Activated CD8-positive, alpha-beta T cell treated with anti-CD3 and anti-CD28 coated beads, Interleukin-2, amount 10 ng/mL, durations not matched to agents 7 days and 5 days (primary cell): ENCODE measurements around the gene HOXA9. TPM values are rescaled to one million over a fixed set of nuclear protein-coding genes. Genes with fewer than 3 reads are reported as not detected.
A peak's percentile ranks its signal among the peaks of the same experiment; 100 is the strongest.

ENCODE experiments used
- ATAC-seq: fragments of 150-1000 bp; cut with Tn5 transposase; one replicate; pipeline ENCODE4 v1.10.0; 2021; ENCODE audit warnings: moderate library complexity
- CTCF ChIA-PET: fragments of 350-600 bp; sonication (Branson Sonifier 250); formaldehyde crosslinking; loops from one replicate; lab custom pipeline; 2021; ENCODE audit warnings: antibody characterized with exemption; lab: Charles Lee
- POLR2A ChIA-PET: fragments of 350-600 bp; sonication (Branson Sonifier 250); formaldehyde crosslinking; loops from one replicate; lab custom pipeline; 2021; ENCODE audit warnings: antibody characterized with exemption; lab: Charles Lee
- DNase-seq: peaks from one replicate; pipeline ENCODE4 v3.0.0-alpha.2; 2020
- H3K27ac Mint-ChIP-seq: one replicate; pipeline ENCODE4 v1.8.0; 2021; ENCODE audit warnings: mild to moderate bottlenecking, mixed read lengths
- H3K27me3 Mint-ChIP-seq: one replicate; pipeline ENCODE4 v1.8.0; 2021; ENCODE audit warnings: low read depth, mixed read lengths
- H3K36me3 Mint-ChIP-seq: one replicate; pipeline ENCODE4 v1.8.0; 2021; ENCODE audit warnings: low read depth, mixed read lengths
- H3K4me1 Mint-ChIP-seq: one replicate; pipeline ENCODE4 v1.8.0; 2021; ENCODE audit warnings: low read depth, mixed read lengths
- H3K4me3 Mint-ChIP-seq: one replicate; pipeline ENCODE4 v1.8.0; 2021; ENCODE audit warnings: mild to moderate bottlenecking, mixed read lengths
- H3K9me3 Mint-ChIP-seq: one replicate; pipeline ENCODE4 v1.8.0; 2022; ENCODE audit warnings: mixed read lengths; ENCODE audit not compliant: insufficient read depth
- total RNA-seq, 2 experiments: library from RNA; stranded (reverse); gene quantifications; one replicate each; pipeline ENCODE4 v1.2.3, GENCODE V29; 2021

HOXA9 gene
- total RNA-seq = not detected

DNA sequence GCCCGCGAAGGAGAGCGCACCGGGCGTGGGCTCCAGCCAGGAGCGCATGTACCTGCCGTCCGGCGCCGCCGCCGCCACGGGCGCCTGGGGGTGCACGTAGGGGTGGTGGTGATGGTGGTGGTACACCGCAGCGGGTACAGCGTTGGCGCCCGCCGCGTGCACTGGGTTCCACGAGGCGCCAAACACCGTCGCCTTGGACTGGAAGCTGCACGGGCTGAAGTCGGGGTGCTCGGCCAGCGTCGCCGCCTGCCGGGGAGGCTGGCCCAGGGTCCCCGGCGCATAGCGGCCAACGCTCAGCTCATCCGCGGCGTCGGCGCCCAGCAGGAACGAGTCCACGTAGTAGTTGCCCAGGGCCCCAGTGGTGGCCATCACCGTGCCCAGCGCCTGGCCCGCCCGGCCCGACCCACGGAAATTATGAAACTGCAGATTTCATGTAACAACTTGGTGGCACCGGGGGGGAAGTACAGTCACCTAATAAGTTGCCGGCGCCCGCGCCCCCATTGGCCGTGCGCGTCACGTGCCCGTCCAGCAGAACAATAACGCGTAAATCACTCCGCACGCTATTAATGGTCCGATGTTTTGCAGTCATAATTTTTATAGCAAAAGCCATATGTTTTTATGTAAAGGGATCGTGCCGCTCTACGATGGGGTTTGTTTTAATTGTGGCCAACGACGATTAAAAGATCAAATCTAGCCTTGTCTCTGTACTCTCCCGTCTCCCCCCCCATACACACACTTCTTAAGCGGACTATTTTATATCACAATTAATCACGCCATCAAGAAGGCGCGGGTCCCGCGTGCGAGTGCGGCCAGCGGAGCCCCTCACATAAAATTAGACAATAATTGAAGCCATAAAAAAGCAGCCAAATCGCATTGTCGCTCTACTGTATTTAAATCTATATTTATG is at the start of gene HOXA9:
Gene HOXA9 (minus strand): TSS at position 449 of the 907 bp plus-strand sequence. CDS start 80 bp downstream, at position 369.
- H3K4me3 Mint-ChIP-seq = peak within 1 kb of the TSS; percentile 51
- DNase-seq (no peak), ATAC-seq (no peak)
- peaks cover 72% of the 10 kb centered on the region for H3K27me3 Mint-ChIP-seq
- H3K36me3 Mint-ChIP-seq = peaks cover 8% of the 10 kb centered on the region
- H3K4me1 Mint-ChIP-seq = peaks cover 11% of the 10 kb centered on the region
- ChIA-PET POLR2A (no interaction called here), CTCF (interaction anchor here (0.9 to 1.1 kb wide), 2 partner anchors 15 to 31 kb away, joined by 3 read pairs; no protein-coding TSS in a partner anchor)
- H3K9me3 Mint-ChIP-seq = no peaks in the 10 kb centered on the region
- peak within 1 kb of the TSS; percentile 84 for H3K27ac Mint-ChIP-seq

DNA sequence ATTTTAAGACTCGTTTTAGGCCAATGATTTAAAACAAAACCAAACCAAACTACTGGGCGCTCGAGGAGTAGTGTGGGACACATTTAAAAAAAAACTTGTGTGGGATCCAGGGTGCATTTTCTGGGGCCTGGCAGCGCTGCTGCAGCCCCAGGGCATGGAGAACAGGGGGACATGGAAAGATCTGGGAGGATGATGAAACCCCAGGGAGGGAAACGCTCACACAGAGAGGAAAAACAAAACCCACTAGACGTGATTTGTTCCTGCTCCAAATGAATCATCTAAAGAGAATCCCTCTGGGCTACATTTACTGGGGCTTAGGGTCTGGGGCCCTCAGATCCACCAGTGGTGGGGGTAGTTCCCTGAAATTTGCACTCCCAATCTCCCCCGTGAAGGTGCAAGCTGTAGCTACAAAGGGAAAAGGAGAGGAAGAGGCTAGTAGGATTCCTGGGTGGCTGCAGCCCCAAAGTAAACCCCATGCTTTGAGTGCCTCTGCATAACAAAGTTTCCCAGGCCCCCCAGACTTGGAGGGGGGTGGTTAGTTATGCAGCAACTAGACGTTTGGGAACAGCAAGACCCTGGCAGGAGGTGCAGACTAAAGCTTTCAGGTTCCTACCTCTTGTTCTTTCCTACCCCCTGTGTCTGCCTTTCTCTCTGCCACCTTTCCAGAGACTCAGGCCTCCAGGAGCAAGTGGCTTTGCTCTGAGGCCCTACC is 49.1 kb upstream of the HOXA9 start:
- POLR2A ChIA-PET = no interaction called here
- Mint-ChIP-seq H3K4me1 (peaks cover 5% of the 10 kb centered on the region), H3K36me3 (no peaks in the 10 kb centered on the region), H3K27ac (no peak overlapping the region), H3K4me3 (no peak overlapping the region), H3K9me3 (no peaks in the 10 kb centered on the region), H3K27me3 (peaks cover 76% of the 10 kb centered on the region)
- CTCF ChIA-PET = interaction anchor here (1.3 kb wide), 1 partner anchor 18 kb away, joined by 5 read pairs; no protein-coding TSS in a partner anchor
- ATAC-seq (no peak), DNase-seq (no peak)

GRCh38 chr7:27213433-27214238 is 48.3 kb upstream of the HOXA9 start:
- H3K27me3 Mint-ChIP-seq = peaks cover 73% of the 10 kb centered on the region
- no peak overlapping the region for H3K27ac Mint-ChIP-seq
- H3K4me1 Mint-ChIP-seq = peaks cover 5% of the 10 kb centered on the region
- no peak for ATAC-seq
- H3K4me3 Mint-ChIP-seq = no peak overlapping the region
- no peaks in the 10 kb centered on the region for H3K9me3 Mint-ChIP-seq
- no peaks in the 10 kb centered on the region for H3K36me3 Mint-ChIP-seq
- CTCF ChIA-PET = interaction anchor here (1.3 kb wide), 1 partner anchor 18 kb away, joined by 5 read pairs; no protein-coding TSS in a partner anchor
- no peak for DNase-seq
- POLR2A ChIA-PET = no interaction called here

DNA sequence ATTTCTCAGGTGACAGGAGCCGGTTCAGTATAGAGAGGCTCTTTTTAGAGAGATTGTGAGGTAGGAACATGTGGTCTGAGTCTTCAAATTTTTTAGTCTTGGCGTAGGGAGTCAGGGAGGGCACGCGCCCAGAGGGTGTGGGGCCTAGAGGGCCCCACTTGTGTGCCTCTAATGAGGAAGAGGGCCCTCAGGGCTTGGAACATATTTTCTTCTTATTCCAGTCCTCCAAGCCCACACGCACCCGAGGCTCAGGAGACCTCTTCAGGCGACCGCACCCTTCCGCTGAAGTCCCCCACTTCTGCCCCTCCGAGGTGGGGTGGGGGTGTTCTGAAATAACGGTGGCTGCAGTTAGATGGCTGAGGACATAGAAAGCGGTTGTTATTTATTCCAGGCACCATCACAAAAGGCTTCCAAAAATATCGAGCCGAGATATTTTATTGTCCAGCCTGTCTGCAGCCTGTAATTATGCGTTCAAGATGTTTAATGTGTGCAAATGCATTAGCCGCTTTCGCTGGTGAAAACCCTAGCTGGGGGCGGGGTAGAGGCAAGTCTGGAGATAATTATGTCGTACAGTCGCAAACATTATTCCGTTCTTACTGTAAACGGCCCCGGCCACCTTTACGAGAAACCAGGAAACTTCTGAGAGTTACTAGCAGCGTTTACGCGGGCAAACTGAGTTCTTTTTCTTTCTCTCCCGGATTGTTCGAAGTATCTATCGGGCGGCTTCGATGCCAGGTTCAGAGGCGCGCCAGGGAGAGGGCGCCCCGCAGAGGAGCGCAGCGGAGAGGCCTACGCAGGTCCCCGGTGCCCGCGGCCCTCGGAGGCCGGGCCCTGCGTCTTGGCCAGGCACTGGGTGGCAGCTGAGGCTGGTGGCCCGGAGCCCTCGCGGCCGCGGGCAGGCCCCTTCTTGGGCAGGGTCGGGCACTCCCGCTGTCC is 47.4 kb upstream of the HOXA9 start:
- ATAC-seq (no peak), DNase-seq (no peak)
- Mint-ChIP-seq H3K27me3 (peaks cover 78% of the 10 kb centered on the region), H3K4me1 (peaks cover 5% of the 10 kb centered on the region), H3K36me3 (no peaks in the 10 kb centered on the region), H3K9me3 (no peaks in the 10 kb centered on the region), H3K27ac (no peak overlapping the region), H3K4me3 (no peak overlapping the region)
- ChIA-PET POLR2A (no interaction called here), CTCF (interaction anchor here (1.1 kb wide), 1 partner anchor 8 kb away, joined by 3 read pairs; no protein-coding TSS in a partner anchor)

GRCh38 chr7:27211764-27212204 is 46.4 kb upstream of the HOXA9 start:
- Mint-ChIP-seq H3K4me3 (no peak overlapping the region), H3K36me3 (no peaks in the 10 kb centered on the region), H3K9me3 (no peaks in the 10 kb centered on the region), H3K4me1 (peaks cover 5% of the 10 kb centered on the region), H3K27me3 (peaks cover 80% of the 10 kb centered on the region), H3K27ac (no peak overlapping the region)
- ChIA-PET CTCF (interaction anchor here (0.8 to 2.5 kb wide), 9 partner anchors 9 to 35 kb away, joined by 3 to 21 read pairs (median 4); no protein-coding TSS in a partner anchor), POLR2A (interaction anchor here (0.7 kb wide), 1 partner anchor 9 kb away, joined by 3 read pairs; no protein-coding TSS in a partner anchor)
- ATAC-seq = no peak
- DNase-seq = no peak

GRCh38 chr7:27211084-27211446 is 45.7 kb upstream of the HOXA9 start:
- H3K36me3 Mint-ChIP-seq = no peaks in the 10 kb centered on the region
- DNase-seq (no peak), ATAC-seq (no peak)
- peaks cover 82% of the 10 kb centered on the region for H3K27me3 Mint-ChIP-seq
- no peak overlapping the region for H3K4me3 Mint-ChIP-seq
- H3K4me1 Mint-ChIP-seq = peaks cover 6% of the 10 kb centered on the region
- H3K27ac Mint-ChIP-seq = no peak overlapping the region
- no peaks in the 10 kb centered on the region for H3K9me3 Mint-ChIP-seq
- POLR2A ChIA-PET = interaction anchor here (0.7 kb wide), 1 partner anchor 10 kb away, joined by 3 read pairs; no protein-coding TSS in a partner anchor
- CTCF ChIA-PET = interaction anchor here (0.6 to 2.5 kb wide), 18 partner anchors 9 to 714 kb away, joined by 3 to 21 read pairs (median 4); partner anchors contain the start of gene EVX1

DNA sequence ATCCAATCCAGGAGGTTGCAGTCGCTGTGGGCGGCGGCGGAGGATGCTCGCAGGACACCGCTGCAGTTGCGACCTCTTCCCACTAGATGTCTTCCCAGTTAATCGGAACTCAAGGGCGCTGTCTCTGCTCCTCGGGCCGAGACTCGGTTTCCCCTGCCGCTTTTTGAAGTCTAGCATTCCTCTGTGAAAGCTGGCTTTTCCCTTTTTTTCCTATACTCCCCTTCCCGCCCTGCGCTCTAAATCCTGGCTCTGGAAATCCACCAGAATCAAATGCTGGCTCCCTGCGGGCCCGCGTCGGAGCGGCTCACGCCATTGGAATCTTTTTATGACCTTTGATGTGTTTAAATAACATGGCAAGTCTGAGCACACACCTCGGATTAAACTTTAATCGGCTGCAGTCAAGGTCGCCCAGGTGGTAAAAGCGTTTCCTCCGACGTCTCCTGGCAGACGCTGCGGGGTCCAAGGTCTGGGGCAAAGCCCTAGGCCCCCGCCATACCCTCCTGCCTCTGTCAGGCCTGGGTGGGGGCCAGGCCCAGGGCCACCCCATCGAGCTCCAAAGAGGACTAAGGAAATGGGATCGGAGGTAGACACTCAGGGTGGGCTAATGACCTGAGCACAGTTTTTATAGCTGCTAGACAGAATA is 45.2 kb upstream of the HOXA9 start:
- Mint-ChIP-seq H3K4me1 (peaks cover 9% of the 10 kb centered on the region), H3K27ac (no peak overlapping the region), H3K36me3 (no peaks in the 10 kb centered on the region), H3K27me3 (peaks cover 82% of the 10 kb centered on the region), H3K9me3 (no peaks in the 10 kb centered on the region), H3K4me3 (no peak overlapping the region)
- no peak for ATAC-seq
- POLR2A ChIA-PET = no interaction called here
- CTCF ChIA-PET = interaction anchor here (0.6 to 2.5 kb wide), 19 partner anchors 8 to 809 kb away, joined by 3 to 21 read pairs (median 3); partner anchors contain the start of genes EVX1 and HIBADH
- peak; percentile 60 for DNase-seq

DNA sequence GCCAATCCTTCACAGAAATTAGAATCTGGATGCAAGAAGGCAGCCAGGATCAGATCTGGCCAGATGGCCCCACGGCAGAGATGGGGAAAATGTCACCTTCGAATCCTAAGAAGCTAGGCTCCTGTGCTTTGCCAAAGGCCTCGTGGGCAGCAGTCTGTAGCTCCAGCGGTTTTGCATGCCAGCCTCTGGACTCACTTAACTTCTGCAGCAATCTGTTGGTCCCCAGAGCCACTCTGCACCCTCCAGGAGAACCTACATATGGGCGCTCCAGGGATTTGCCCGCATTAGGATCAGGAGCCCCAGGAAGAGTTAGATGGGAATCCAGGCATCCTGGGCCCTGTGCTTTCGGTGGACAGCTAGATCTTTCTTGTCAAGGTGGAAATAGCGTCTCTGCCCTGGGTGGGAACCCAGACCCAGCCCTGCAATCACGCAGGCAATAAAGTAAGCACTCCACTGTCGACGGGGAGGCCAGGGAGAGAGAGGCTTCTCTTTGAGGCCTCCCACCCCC is 44.6 kb upstream of the HOXA9 start:
- no peak for DNase-seq
- H3K36me3 Mint-ChIP-seq = no peaks in the 10 kb centered on the region
- H3K4me3 Mint-ChIP-seq = no peak overlapping the region
- no peak overlapping the region for H3K27ac Mint-ChIP-seq
- ChIA-PET POLR2A (no interaction called here), CTCF (interaction anchor here (0.7 to 2.5 kb wide), 14 partner anchors 11 to 810 kb away, joined by 3 to 21 read pairs (median 4); partner anchors contain the start of gene HIBADH)
- no peaks in the 10 kb centered on the region for H3K9me3 Mint-ChIP-seq
- H3K4me1 Mint-ChIP-seq = peaks cover 11% of the 10 kb centered on the region
- peaks cover 83% of the 10 kb centered on the region for H3K27me3 Mint-ChIP-seq
- ATAC-seq = no peak

DNA sequence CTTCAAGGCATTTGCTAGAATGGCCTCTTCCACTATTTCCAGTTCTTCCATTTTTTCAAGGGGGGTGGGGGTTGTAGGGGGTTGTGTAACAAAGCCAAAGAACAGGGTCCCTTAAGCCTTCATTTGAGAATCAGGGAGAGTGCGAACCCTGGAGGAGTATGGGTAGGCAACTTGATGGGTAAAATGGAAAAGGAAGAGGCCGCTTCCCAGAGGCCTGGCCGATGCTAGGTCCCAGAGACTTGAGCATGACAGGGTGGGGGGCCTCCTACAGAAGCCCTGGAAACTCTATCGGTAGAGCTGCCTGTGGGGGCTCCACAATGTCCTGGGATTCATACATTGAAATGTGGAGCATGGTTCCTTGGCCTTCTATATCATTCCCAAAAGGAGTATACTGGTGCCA is 43.7 kb upstream of the HOXA9 start:
- Mint-ChIP-seq H3K27me3 (peaks cover 86% of the 10 kb centered on the region), H3K9me3 (no peaks in the 10 kb centered on the region), H3K4me1 (peaks cover 14% of the 10 kb centered on the region), H3K27ac (no peak overlapping the region), H3K36me3 (no peaks in the 10 kb centered on the region), H3K4me3 (no peak overlapping the region)
- ATAC-seq (no peak), DNase-seq (no peak)
- CTCF ChIA-PET = interaction anchor here (1.0 to 2.3 kb wide), 5 partner anchors 14 to 716 kb away, joined by 3 to 13 read pairs (median 4); no protein-coding TSS in a partner anchor
- POLR2A ChIA-PET = no interaction called here
